ENCODE measurements around the gene ZNF750.
A peak's percentile ranks its signal among the peaks of the same experiment; 100 is the strongest.

The ZNF750 gene

DNA sequence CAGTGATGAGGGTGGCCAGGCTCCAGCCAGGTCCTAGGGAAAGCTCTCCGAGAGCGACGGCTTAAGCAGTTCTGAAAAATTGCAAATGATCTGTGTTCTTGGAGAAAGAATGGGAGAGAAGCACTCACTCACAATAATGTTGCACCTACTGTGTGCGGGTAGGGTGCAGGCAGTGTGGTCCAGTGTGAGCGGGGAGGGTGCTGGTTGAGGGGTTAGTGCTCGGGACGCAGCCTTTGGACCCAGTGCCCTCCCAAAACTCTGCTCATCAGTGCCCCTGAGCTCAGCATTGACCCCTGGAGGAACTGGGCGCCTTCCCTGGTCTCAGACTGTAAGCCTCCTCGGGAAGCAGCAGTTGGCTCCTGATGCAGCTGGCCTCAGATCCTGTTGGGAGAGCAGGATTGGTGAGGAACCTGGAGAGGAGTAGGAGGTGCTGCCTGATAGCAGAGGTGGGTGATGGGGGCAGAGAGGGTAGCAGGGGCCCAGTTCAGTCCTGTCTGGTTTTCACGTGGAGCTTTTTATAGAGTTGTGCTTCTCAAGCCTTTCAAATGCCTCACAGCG lies 23.6 kb upstream of the ZNF750 start:
- Histone ChIP-seq H3K9ac (ENCODE audit: low read depth, low read length) (no peak overlapping the region), H3K27me3 (ENCODE audit: control insufficient read depth, insufficient read depth, low read length) (no peaks in the 10 kb centered on the region), H3K4me1 (ENCODE audit: control insufficient read depth, insufficient read depth, low read length) (peaks cover 2% of the 10 kb centered on the region), H3K4me3 (ENCODE audit: low read depth, low read length) (no peak overlapping the region), H3K9me3 (ENCODE audit: control insufficient read depth, insufficient read depth, low read length) (no peaks in the 10 kb centered on the region), H3K36me3 (ENCODE audit: control insufficient read depth, insufficient read depth, low read length) (no peaks in the 10 kb centered on the region)

DNA sequence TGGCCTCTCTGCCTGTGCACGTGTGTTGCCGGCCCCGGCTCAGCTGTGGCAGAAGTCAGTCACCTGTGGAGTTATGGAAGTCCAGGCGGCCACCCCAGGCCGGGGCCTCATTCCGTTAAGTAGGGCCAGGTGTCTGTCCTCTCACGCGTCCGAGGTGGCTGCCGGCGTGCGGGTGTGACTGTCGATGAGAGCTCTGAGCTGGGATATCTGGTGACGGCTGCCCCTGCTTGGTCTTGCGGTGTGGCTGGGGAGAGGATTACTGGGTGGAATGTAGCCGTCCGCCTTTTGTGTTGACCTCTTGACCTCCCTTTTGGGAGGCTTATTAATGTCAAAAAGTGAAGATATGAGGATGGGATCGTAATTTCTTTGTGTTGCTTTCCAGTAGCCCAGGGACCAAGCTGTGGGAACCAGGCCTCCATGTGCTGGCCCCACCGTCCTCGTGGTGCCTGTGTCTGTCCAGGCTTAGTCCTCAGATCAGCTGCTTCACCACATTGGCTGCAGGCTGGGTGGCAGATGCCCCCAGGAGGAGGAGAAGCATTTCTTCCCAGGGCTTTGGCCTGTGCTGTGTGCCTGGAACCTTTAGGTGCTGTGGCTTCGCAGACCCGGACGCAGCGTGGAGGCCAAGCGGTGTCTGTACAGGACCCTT lies 23.0 kb upstream of the ZNF750 start:
- Histone ChIP-seq H3K4me3 (ENCODE audit: low read depth, low read length) (no peak overlapping the region), H3K27me3 (ENCODE audit: control insufficient read depth, insufficient read depth, low read length) (no peaks in the 10 kb centered on the region), H3K4me1 (ENCODE audit: control insufficient read depth, insufficient read depth, low read length) (peaks cover 2% of the 10 kb centered on the region), H3K9ac (ENCODE audit: low read depth, low read length) (no peak overlapping the region), H3K9me3 (ENCODE audit: control insufficient read depth, insufficient read depth, low read length) (no peaks in the 10 kb centered on the region), H3K36me3 (ENCODE audit: control insufficient read depth, insufficient read depth, low read length) (no peaks in the 10 kb centered on the region)

DNA sequence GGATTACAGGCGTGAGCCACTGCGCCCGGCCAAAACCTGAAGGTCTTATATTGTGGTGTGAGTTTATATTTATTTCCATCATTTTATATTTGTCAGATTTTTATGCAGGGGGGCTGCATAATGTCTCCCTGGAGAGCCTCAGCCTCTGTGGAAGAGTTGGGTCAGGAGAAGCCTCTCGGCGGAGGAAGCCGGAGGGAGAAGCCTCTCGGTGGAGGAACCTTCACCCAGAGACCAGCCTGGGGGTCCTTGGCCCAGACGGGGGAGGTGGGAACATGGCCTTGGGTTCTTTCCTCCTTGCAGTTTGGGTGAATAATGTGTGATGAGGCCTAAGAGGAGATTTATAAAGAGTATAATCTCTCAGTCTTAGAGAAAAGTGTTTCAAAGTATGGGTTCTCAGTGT lies 22.4 kb upstream of the ZNF750 start:
- H3K9me3 ChIP-seq (ENCODE audit: control insufficient read depth, insufficient read depth, low read length) = no peaks in the 10 kb centered on the region
- peaks cover 2% of the 10 kb centered on the region for H3K4me1 ChIP-seq (ENCODE audit: control insufficient read depth, insufficient read depth, low read length)
- H3K4me3 ChIP-seq (ENCODE audit: low read depth, low read length) = no peak overlapping the region
- no peak overlapping the region for H3K9ac ChIP-seq (ENCODE audit: low read depth, low read length)
- H3K27me3 ChIP-seq (ENCODE audit: control insufficient read depth, insufficient read depth, low read length) = no peaks in the 10 kb centered on the region
- H3K36me3 ChIP-seq (ENCODE audit: control insufficient read depth, insufficient read depth, low read length) = no peaks in the 10 kb centered on the region

DNA sequence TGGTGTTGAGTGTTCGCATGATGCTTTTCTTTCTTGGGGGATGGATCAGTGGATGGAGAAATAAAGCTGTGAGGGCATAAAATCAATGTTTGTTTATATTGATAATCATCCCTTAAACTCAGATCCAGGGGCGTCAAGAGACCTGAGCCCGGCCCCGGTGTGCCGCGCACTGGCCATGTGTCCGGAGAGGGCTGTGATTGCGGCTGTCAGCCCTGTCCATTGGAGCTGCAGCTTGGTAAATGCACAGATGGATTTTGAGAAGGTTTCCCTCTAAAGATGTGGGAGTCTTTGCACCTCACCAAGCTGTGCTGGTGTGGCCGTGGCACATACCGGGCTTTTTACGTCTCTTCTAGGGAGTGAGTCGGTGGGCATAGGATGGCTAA lies 21.6 kb upstream of the ZNF750 start:
- no peaks in the 10 kb centered on the region for H3K27me3 ChIP-seq (ENCODE audit: control insufficient read depth, insufficient read depth, low read length)
- peaks cover 2% of the 10 kb centered on the region for H3K4me1 ChIP-seq (ENCODE audit: control insufficient read depth, insufficient read depth, low read length)
- no peak overlapping the region for H3K4me3 ChIP-seq (ENCODE audit: low read depth, low read length)
- H3K9ac ChIP-seq (ENCODE audit: low read depth, low read length) = no peak overlapping the region
- H3K9me3 ChIP-seq (ENCODE audit: control insufficient read depth, insufficient read depth, low read length) = no peaks in the 10 kb centered on the region
- H3K36me3 ChIP-seq (ENCODE audit: control insufficient read depth, insufficient read depth, low read length) = no peaks in the 10 kb centered on the region

DNA sequence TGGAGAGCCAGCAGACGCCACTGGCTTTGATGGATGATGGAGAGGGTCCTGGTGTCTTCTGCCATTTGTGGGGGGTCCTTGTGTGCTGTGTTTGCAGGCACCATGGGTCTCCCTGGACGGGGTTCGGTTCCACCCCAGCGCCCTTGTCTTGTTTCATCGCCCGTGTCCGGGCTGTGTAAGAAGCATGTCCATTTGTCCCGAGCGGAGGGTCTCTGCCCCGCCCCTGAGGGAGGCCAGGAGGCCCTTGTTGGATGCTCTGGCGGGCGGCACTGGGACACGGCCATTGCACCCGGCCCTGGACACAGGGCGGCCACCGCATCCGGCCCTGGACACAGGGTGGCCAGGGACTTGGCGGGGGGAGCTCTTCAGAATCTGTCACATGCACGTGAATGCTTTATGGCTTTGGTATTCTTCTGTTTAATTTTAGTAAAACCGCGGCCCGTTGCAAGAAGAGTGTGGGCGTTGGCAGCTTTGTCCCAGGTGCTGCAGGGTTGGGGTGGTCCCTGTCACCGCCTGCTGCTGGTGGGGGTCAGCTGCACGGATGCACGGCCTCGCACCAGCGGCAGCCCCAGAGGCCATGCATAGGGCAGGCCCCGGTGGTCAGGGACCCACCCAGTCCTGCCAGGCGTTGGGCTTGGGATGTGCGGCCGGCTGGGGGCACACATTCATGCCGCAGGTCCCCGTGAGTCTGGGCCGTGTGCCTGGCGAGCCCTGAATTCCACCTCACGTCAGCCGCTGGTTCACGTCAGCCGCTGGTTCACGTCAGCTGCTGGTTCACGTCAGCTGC lies 21.0 kb upstream of the ZNF750 start:
- H3K36me3 ChIP-seq (ENCODE audit: control insufficient read depth, insufficient read depth, low read length) = no peaks in the 10 kb centered on the region
- no peaks in the 10 kb centered on the region for H3K9me3 ChIP-seq (ENCODE audit: control insufficient read depth, insufficient read depth, low read length)
- H3K27me3 ChIP-seq (ENCODE audit: control insufficient read depth, insufficient read depth, low read length) = no peaks in the 10 kb centered on the region
- H3K4me1 ChIP-seq (ENCODE audit: control insufficient read depth, insufficient read depth, low read length) = peaks cover 2% of the 10 kb centered on the region
- no peak overlapping the region for H3K9ac ChIP-seq (ENCODE audit: low read depth, low read length)
- no peak overlapping the region for H3K4me3 ChIP-seq (ENCODE audit: low read depth, low read length)

DNA sequence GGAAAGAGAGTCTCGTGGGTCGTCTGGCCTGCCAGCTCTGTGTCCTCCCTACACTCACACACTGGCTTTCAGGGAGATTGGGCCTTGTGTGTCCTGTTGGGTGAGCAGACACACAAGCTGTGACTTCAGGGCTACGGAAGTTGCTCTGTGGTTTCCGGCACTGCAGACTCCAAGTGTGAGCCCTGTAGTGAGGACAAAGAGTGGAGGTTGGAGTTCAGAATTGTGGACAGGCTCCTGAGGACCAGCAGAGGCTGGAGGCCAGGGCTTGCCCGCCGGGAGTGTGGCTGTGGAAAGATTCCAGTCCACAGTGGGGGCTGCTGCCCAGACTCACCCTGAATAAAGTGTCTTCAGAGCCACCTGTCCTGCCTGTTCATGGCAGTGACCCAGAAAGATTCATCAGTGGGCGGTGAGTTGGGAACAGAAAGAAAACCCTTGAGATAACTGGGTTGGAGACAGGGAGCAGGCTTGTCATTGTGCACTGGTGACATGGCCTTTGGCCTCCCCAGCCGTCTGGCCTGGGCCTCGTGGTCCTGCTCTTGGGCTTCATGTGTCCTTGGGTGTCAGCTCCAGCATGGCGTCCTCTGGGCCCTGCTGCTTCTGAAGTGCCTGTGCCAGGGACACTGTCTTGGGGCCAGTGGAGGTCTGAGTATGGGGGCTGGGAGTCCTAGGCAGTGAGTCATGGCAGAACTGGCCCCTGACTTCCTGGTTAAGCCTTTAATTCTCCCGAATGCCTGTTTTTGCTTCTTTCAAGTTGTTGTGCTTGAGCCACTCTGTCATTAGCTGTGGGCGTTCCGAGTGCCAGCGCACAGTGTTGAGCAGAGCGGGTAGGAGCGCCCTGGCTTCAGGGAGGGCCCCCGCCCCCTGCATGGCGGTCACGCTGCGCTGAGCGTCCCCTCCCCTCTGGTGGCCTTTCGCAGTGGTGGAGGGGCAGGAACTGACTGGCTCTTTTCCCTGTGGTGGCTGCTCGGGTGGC lies 19.9 kb upstream of the ZNF750 start:
- Histone ChIP-seq H3K4me1 (ENCODE audit: control insufficient read depth, insufficient read depth, low read length) (peaks cover 2% of the 10 kb centered on the region), H3K4me3 (ENCODE audit: low read depth, low read length) (no peak overlapping the region), H3K27me3 (ENCODE audit: control insufficient read depth, insufficient read depth, low read length) (no peaks in the 10 kb centered on the region), H3K9me3 (ENCODE audit: control insufficient read depth, insufficient read depth, low read length) (no peaks in the 10 kb centered on the region), H3K36me3 (ENCODE audit: control insufficient read depth, insufficient read depth, low read length) (no peaks in the 10 kb centered on the region), H3K9ac (ENCODE audit: low read depth, low read length) (peak overlapping the region; percentile 29)

DNA sequence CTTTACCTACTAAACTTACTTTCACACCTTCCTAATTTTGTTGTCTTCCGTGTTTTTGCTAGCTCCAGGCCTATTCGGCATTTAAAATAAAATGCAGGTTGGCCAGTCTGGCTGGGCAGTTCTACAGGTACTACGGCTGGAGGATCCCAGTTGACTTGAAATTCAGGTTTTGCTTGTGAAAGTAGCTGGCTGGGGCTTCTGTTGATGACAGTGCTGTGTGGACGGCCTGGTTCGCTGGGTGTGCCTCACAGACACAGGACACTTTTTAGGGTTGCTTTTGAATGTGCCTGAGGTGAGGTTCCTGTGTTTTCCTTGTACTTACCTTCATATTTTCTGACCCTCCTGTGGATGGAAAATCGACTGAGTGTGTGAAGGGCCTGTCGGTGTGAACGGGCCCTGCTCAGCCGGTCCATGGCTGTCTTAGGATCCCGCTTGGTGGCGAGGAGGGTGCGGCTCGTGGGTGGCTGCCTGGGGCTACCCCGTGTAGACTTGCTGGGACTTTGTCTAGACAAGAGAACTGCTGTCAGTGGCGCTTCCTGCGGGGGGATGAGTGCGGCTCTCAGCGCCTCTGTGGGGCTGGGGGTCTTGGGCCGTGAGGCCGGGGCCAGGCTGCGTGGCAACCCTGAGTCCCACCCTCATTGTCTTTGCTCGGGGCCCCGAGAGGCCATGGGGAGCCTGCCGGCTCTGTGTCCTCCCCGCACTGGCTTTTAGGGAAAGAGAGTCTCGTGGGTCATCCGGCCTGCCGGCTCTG lies 18.7 kb upstream of the ZNF750 start:
- Histone ChIP-seq H3K36me3 (ENCODE audit: control insufficient read depth, insufficient read depth, low read length) (peaks cover 5% of the 10 kb centered on the region), H3K4me1 (ENCODE audit: control insufficient read depth, insufficient read depth, low read length) (peaks cover 2% of the 10 kb centered on the region), H3K9ac (ENCODE audit: low read depth, low read length) (no peak overlapping the region), H3K9me3 (ENCODE audit: control insufficient read depth, insufficient read depth, low read length) (no peaks in the 10 kb centered on the region), H3K4me3 (ENCODE audit: low read depth, low read length) (no peak overlapping the region), H3K27me3 (ENCODE audit: control insufficient read depth, insufficient read depth, low read length) (no peaks in the 10 kb centered on the region)

DNA sequence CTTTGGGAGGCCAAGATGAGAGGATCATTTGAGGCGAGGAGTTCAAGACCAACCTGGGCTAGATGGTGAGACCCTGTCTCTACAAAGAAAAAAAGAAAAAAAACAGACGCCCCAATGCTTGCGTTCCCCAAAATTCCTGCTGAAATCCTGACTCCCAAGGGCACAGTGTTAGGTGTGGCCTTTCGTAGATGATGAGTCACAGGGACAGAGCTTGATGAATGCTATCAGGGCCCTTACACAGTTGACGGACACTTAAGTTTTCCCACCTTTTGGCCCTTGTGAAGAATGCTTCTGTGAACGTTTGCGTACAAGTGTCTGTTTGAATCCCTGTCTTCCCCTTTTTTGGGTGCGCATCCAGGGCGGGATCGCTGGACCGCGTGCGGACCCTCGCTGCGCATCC lies 16.5 kb upstream of the ZNF750 start:
- Histone ChIP-seq H3K27me3 (ENCODE audit: control insufficient read depth, insufficient read depth, low read length) (no peaks in the 10 kb centered on the region), H3K4me1 (ENCODE audit: control insufficient read depth, insufficient read depth, low read length) (peaks cover 2% of the 10 kb centered on the region), H3K9me3 (ENCODE audit: control insufficient read depth, insufficient read depth, low read length) (no peaks in the 10 kb centered on the region), H3K36me3 (ENCODE audit: control insufficient read depth, insufficient read depth, low read length) (peaks cover 7% of the 10 kb centered on the region), H3K4me3 (ENCODE audit: low read depth, low read length) (no peak overlapping the region), H3K9ac (ENCODE audit: low read depth, low read length) (no peak overlapping the region)

DNA sequence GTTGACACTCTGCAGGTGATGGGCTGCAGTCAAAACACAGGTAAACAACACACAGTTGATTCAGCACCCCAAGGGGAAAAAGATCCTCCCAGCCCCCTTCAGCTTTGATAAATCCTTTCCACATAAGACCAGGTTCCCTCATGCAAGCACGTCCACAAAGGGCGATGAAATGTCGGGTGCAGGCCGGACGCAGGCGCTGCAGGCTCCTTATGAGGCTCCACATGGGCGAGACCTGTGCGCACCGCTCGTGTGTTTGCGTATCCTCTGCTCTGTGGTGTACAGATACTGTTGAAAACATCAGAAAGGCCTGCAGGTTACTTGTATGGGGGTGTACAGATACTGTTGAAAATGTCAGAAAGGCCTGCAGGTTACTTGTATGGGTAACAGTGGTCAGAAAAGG lies 14.4 kb upstream of the ZNF750 start:
- H3K36me3 ChIP-seq (ENCODE audit: control insufficient read depth, insufficient read depth, low read length) = peaks cover 14% of the 10 kb centered on the region
- H3K4me1 ChIP-seq (ENCODE audit: control insufficient read depth, insufficient read depth, low read length) = no peaks in the 10 kb centered on the region
- no peaks in the 10 kb centered on the region for H3K9me3 ChIP-seq (ENCODE audit: control insufficient read depth, insufficient read depth, low read length)
- H3K4me3 ChIP-seq (ENCODE audit: low read depth, low read length) = no peak overlapping the region
- H3K9ac ChIP-seq (ENCODE audit: low read depth, low read length) = no peak overlapping the region
- no peaks in the 10 kb centered on the region for H3K27me3 ChIP-seq (ENCODE audit: control insufficient read depth, insufficient read depth, low read length)

DNA sequence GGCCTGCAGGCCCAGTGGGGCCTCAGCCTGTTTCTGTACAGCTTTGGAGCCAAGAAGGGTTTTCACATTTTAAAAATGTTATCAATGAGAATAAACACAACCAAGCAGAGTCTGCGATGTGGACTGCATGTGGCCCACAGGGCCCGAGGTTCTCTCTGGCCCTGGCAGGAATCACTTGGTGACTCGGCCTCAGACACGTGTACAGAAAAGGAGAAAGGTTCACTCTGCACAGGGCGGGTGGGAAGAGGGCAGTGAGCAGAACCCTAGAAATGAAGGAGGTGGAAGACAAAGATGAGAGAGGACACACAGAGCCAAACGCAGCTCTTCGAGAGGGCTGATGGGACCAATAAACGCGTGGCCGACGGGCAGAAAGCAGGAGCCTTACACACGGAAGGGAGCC lies 11.6 kb upstream of the ZNF750 start:
- no peak overlapping the region for H3K4me3 ChIP-seq (ENCODE audit: low read depth, low read length)
- no peak overlapping the region for H3K9ac ChIP-seq (ENCODE audit: low read depth, low read length)
- no peaks in the 10 kb centered on the region for H3K9me3 ChIP-seq (ENCODE audit: control insufficient read depth, insufficient read depth, low read length)
- H3K36me3 ChIP-seq (ENCODE audit: control insufficient read depth, insufficient read depth, low read length) = peaks cover 20% of the 10 kb centered on the region
- H3K27me3 ChIP-seq (ENCODE audit: control insufficient read depth, insufficient read depth, low read length) = no peaks in the 10 kb centered on the region
- no peaks in the 10 kb centered on the region for H3K4me1 ChIP-seq (ENCODE audit: control insufficient read depth, insufficient read depth, low read length)
